Left hindlimb (tissue), 1 donor: ENCODE measurements around the gene TNS1.
"Not testable (repeated sequence)": the region's sequence is repeated elsewhere in the genome, so short reads cannot be mapped to it uniquely, and the experiment has no call there.

Experiments used
- DNase-seq: peaks from one replicate; pipeline ENCODE4 v3.0.0-alpha.2; 2018

Gene TNS1

GRCh38 chr2:217790681-217791392 is 212.0 kb downstream of the TNS1 start:
- DNase-seq = no peak

GRCh38 chr2:217790195-217790594 is 212.6 kb downstream of the TNS1 start:
- DNase-seq = no peak

- no peak for DNase-seq
Observed at GRCh38 chr2:217789736-217790181, 213.0 kb downstream of the TNS1 start.

DNA sequence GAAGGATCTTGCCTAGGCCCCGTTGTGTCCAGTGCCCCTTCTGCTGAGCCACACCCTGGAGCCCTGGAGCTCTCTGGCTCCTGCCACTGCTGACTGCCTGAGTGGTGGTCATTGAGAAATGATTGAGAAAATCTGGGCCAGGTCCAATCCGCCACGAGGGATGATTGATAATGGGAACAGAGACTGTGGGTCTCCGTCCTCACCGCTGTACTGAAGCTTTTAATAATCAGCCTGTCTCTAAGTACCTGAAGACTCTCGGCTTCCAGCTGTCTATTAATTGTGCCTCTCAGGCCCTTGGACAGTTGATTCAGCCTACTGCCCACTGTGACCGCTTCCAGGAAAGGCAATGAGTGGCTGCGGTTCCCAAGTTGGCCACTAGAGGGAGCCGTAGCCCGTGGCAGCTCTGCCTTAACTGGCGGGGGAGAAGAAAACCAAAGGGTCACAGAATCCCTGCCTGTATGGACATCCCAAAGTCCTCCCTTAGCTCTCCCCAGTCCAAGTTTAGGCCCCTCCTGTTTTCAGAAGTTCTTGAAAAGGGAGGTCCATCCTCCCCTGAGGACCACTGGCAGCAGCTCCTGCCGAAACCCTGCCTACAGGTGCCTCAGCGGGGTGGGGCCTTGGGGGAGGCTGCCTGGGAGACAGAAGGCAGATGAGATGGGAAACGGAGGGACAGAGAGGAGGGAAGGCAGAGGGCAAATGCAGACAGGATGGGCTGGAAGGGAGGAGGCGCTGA is 213.6 kb downstream of the TNS1 start:
- peak; percentile 84 for DNase-seq

GRCh38 chr2:217788669-217789002 is 214.2 kb downstream of the TNS1 start:
- no peak for DNase-seq

GRCh38 chr2:217787160-217787877 is 215.5 kb downstream of the TNS1 start:
- DNase-seq = no peak

DNA sequence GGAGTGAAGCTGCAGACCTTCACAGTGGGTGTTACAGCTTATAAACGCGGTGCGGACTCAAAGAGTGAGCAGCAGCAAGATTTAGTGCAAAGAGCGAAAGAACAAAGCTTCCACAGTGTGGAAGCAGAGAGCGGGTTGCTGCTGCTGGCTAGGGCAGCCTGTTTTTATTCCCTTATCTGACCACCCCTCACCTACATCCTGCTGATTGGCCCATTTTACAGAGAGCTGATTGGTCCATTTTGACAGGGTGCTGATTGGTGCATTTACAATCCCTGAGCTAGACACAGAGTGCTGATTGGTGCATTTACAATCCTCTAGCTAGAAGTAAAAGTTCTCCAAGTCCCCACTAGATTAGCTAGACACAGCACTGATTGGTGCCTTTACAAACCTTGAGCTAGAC is 216.2 kb downstream of the TNS1 start:
- DNase-seq = not testable (repeated sequence)

- DNase-seq = peak; percentile 75
Observed at GRCh38 chr2:217785544-217786045, 217.2 kb downstream of the TNS1 start.

- DNase-seq = no peak
Observed at GRCh38 chr2:217784996-217785543, 217.7 kb downstream of the TNS1 start.

DNA sequence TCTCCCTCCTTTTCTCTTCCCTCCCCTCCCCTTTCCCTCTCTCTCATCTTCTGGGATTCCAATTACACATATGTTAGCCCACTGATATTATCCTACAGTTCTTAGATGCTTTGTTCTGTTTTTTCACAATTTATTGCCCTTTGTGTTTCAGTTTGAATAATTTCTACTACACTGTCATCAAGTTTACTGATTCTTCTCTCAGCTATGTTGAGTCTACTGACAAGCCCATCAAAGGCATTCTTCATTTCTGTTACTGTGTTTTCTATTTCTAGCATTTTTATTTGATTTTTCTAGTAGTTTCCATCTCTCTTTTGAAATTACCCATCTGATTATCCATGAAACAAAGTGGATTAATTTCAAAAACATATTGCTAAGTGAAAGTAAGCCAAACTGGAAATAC is 219.6 kb downstream of the TNS1 start:
- DNase-seq = no peak

DNA sequence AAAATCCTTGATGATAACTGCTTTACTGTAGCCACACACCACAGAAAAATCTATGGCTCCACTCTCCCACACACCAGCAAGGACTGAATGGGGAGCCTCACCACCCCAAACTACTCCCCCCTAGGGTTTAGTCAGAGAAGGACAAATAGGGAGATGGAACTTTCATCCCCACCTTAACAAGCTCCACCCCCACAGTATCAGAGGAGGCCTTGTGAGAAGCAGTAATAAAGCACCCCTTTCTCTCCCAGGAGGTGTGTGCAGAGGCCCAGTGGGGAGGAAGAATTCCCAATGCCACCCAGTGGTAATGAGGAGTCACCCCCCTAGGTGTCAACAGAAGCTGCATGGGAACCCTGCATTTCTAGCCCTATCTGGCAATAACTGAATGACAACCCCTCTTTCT is 224.9 kb downstream of the TNS1 start:
- no peak for DNase-seq

DNA sequence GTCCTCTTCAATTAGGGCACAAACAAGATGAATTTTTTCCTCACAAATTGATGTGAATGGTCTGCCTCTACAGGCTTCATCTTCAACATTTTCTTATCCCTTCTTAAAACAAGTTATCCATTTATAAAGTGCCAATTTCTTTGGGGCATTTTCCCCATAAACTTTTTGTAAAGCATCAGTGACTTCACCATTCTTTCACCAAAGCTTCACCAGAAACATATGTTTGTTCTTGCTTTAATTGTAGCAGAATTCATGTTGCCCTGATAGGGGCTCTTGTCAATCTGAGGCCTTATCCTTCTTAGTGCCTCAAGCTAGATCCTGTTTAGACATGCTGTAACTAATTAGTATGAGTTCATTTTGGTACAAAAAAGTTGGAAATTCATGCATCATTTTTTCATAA is 226.2 kb downstream of the TNS1 start:
- no peak for DNase-seq

GRCh38 chr2:217775920-217776503 is 226.8 kb downstream of the TNS1 start:
- no peak for DNase-seq

DNA sequence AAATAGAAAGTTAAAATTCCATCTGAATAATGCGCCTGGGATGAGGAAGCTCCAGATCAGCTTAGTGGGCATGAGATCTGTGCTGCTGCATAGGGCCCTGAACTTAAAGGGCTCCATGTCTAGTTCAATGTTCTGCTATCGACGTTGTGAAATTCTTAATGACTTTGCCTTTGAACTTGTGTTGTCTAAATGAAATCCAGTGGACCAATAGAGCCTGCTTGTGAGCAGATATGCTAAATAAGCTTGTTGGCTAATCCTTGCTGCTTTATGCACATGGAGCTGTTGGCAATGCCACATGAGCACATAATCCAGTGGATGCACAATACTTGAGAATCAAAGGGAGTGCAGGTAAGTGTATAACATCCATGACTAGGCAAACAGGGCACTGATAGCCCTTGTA is 228.6 kb downstream of the TNS1 start:
- no peak for DNase-seq

DNA sequence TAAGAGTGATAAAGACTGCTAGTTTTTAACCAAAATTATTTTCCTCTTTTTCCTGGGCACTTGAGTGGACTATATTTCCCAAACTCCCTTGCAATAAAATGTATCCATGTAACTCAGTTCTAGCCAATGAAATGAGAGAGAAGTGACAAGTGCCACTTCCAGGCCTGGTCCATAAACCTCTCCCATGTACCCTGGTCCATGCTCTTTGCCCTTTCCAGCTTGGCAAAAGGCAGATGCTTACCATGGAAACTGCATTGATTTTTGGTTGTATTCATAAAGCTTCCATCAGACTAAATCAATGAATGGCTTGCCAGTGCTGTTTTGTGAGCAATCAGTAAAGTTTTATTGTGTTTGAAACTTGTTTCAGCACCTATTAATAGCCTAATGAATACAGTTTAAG is 229.3 kb downstream of the TNS1 start:
- DNase-seq = no peak

DNA sequence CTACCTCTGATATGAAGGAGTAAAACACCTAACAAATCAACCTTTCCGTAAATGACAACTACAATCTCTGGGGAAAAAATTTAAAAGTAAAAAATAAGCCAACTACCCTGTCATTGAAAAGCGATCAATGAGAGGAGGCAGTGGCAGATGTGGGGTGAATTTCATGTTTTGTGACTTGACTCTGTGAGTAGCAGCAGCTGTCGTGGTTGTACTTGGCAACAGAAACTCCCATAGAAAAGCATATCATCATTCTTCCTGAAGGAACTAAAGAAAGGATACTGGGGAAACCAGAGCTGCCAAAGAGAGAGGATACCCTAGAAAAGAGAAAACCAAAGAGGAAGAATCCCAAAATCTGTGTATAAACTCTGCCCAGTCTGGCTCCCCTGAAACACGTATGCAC is 236.4 kb downstream of the TNS1 start:
- DNase-seq = no peak

DNA sequence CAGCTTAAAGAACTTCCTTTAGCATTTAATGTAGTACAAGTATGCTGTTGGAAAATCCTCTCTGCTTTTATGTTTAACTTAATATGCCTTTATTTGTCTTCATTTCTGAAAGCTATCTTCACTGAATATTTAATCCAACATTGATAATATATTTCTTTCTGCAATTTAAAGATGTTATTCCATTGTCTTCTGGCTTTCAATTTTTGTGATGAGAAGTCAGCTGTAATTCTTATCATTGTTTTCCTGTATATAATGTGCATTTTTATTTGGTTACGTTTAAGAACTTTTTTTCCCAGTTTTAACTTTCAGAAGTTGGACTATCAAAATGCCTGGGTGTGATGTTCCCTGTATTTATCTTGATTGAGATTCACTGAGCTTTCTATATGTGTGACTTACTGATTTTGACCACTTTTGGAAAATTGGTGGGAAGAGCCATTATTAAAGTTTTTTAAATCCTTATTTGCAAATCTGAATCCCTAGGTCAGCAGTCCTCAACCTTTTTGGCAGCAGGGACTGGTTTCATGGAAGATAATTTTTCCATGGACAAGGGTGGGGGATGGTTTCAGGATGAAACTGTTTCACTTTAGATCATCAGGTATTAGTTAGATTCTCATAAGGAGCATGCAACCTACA is 241.0 kb downstream of the TNS1 start:
- no peak for DNase-seq

GRCh38 chr2:217759991-217760390 is 242.8 kb downstream of the TNS1 start:
- DNase-seq = no peak

- no peak for DNase-seq
Observed at GRCh38 chr2:217757108-217757463, 245.7 kb downstream of the TNS1 start.

DNA sequence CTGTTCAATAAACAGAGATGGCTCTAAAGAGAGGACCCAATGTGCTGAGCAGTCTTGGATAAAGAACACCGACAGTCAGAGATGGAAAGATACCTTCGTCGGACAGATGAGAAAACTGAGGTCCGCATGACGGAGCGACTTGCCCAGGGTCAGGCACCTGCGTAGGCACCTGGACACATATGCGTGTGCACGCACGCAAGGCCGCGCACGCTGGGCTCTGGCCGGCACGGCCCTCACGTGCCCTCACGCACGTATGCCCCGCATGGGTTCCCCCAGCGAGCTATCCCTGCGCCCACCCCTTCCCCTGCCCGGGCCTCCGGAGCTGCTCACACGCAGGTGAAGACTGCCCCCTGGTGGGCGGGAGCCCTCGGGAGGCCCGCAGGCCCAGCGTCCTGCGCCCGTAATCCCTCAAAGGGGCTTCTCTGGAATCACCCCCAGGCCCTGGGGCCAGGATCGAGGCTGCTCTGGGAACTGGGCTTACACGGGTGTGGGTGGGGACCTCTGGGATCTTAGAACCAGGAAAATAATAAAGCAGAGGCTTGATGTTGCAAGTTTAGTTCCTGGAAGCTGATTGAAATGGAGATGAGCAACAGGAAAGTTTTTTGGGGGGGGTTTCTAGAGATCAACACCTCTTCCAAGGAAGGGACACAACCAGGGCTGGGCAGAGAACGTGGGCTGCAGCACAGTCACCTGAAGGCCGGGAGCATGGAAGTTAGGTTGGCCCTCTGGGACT is 246.3 kb downstream of the TNS1 start:
- DNase-seq = peak; percentile 88

DNA sequence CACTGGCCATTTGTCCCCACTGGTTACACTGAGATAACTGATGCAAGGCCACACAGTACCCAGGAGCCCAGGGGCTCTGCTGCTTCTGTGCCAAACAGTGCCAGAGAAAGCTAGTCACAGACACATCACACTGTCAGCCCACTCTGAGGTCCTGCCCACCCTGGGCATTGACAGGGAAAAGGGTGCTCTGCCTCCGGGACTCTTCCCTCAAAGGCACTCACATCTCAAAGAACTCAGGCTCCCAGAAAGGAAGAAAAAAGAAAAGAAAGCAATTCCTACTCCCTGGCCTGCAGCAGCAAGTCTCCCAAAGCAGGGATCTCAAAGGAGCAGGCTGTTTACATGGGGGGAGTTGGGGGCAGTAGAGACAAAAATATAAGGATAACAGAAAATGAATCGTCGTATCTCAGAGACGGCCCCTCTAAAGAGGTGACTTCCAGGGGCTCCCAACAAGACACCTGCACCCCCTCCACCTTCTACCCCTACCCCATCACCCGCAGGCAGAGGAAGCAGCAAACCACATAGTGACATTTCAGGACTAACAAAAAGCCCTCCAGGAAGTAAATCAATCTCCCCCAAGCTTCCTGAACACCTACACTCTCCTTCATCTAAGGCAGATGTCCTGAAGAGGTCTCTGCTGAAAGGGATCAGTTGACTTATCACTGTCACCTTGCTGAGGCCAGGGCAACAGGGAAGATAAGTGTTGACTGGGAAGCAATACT is 247.6 kb downstream of the TNS1 start:
- DNase-seq = no peak
